ENCODE data around the gene NCAN.

The NCAN gene

DNA sequence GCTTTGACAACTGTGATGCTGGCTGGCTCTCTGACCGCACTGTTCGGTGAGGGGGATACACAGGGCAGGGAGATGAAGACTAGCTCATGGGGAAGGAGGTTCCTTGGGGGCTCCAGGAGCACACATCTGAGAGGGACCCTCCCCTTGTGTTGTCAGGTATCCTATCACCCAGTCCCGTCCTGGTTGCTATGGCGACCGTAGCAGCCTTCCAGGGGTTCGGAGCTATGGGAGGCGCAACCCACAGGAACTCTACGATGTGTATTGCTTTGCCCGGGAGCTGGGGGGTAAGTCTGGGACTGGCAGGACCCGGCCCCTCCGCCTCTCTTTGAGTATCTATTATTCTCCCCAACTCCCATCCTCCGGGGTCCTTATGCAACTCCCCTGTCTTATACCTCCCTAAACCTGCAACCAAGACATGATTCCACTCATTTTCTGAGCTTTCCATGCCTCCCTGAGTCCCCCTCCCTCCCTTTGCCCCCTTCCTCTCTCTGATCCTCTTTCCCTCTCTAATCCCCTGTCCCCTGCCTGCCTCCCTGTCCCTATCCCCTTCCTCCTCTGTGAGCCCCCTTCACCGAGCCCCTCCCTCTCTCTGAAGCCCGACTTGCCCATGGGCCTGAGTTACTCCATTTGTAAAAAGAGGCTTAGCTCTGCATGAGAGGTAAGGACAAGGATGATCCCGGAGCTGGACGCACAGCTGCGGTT lies 12.5 kb downstream of the NCAN start:
- Histone ChIP-seq H4K20me1 (ENCODE audit: low read depth, low read length) (no peaks in the 10 kb centered on the region), H3F3A (ENCODE audit: insufficient read depth) (no peaks in the 10 kb centered on the region), H3K4me2 (ENCODE audit: low read depth, low read length, poor library complexity, severe bottlenecking) (peak overlapping the region; percentile 40), H3K27me3 (ENCODE audit: low read length) (no peaks in the 10 kb centered on the region), H3K9me2 (replicated peaks; ENCODE audit: insufficient read depth, low read length) (no peaks in the 10 kb centered on the region), H3K4me3 (ENCODE audit: insufficient read depth, low read length, poor library complexity, severe bottlenecking) (no peak overlapping the region), H2AFZ (ENCODE audit: low read depth, low read length, severe bottlenecking) (no peak overlapping the region), H3K9me3 (ENCODE audit: insufficient read depth, low read length) (no peaks in the 10 kb centered on the region), H3K27ac (ENCODE audit: low read depth, low read length) (no peak overlapping the region), H3K79me2 (ENCODE audit: insufficient read depth, low read length) (no peaks in the 10 kb centered on the region), H3K36me3 (ENCODE audit: low read length) (no peaks in the 10 kb centered on the region), H3K9ac (ENCODE audit: low read length) (no peak overlapping the region)
- TF ChIP-seq CTCF (IDR thresholded peaks at IDR 0.05; ENCODE audit: insufficient read depth, low read length, poor library complexity, severe bottlenecking): no peak
- TF ChIP-seq EZH2phosphoT487 (conservative IDR thresholded peaks at IDR 0.05; ENCODE audit: low read length): no peak

DNA sequence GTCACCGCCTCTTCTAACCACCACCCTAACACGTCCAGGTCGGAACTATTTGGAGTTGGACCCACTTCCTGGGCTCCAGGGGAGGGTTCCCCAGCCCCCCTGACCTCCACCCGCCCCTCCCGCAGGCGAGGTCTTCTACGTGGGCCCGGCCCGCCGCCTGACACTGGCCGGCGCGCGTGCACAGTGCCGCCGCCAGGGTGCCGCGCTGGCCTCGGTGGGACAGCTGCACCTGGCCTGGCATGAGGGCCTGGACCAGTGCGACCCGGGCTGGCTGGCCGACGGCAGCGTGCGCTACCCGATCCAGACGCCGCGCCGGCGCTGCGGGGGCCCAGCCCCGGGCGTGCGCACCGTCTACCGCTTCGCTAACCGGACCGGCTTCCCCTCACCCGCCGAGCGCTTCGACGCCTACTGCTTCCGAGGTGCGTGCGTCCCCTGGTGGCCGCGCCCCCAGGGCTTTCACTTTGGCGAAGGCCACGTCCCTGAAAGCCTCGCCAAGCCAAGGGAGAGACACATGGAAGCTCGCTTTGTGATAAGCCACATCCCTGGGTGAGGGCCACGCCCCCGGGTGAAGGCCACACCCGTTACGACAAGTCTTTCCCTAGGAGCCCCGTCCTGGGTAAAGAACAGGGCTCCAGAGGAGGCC lies 13.2 kb downstream of the NCAN start:
- no peaks in the 10 kb centered on the region for H3K27me3 ChIP-seq (ENCODE audit: low read length)

GRCh38 chr19:19226204-19226603 lies 14.4 kb downstream of the NCAN start:
- no peaks in the 10 kb centered on the region for H3K9me2 ChIP-seq (replicated peaks; ENCODE audit: insufficient read depth, low read length)
- H3K36me3 ChIP-seq (ENCODE audit: low read length): no peaks in the 10 kb centered on the region
- H3K4me2 ChIP-seq (ENCODE audit: low read depth, low read length, poor library complexity, severe bottlenecking): no peak overlapping the region
- H3K27ac ChIP-seq (ENCODE audit: low read depth, low read length): no peak overlapping the region
- H3K9ac ChIP-seq (ENCODE audit: low read length): no peak overlapping the region
- H3K79me2 ChIP-seq (ENCODE audit: insufficient read depth, low read length): no peaks in the 10 kb centered on the region
- no peak overlapping the region for H2AFZ ChIP-seq (ENCODE audit: low read depth, low read length, severe bottlenecking)
- H4K20me1 ChIP-seq (ENCODE audit: low read depth, low read length): no peaks in the 10 kb centered on the region
- no peak for TF ChIP-seq EZH2phosphoT487 (conservative IDR thresholded peaks at IDR 0.05; ENCODE audit: low read length)
- TF ChIP-seq CTCF (IDR thresholded peaks at IDR 0.05; ENCODE audit: insufficient read depth, low read length, poor library complexity, severe bottlenecking): no peak
- no peaks in the 10 kb centered on the region for H3K27me3 ChIP-seq (ENCODE audit: low read length)
- no peak overlapping the region for H3K4me3 ChIP-seq (ENCODE audit: insufficient read depth, low read length, poor library complexity, severe bottlenecking)
- no peaks in the 10 kb centered on the region for H3K9me3 ChIP-seq (ENCODE audit: insufficient read depth, low read length)
- no peaks in the 10 kb centered on the region for H3F3A ChIP-seq (ENCODE audit: insufficient read depth)

More for the DNA sequence above, 13.2 kb downstream of the NCAN start:
- TF ChIP-seq EZH2phosphoT487 (conservative IDR thresholded peaks at IDR 0.05; ENCODE audit: low read length) (no peak), CTCF (IDR thresholded peaks at IDR 0.05; ENCODE audit: insufficient read depth, low read length, poor library complexity, severe bottlenecking) (peak; percentile 80)
- no peak overlapping the region for H3K4me3 ChIP-seq (ENCODE audit: insufficient read depth, low read length, poor library complexity, severe bottlenecking)
- H3K9me2 ChIP-seq (replicated peaks; ENCODE audit: insufficient read depth, low read length): no peaks in the 10 kb centered on the region
- H3K27ac ChIP-seq (ENCODE audit: low read depth, low read length): no peak overlapping the region
- no peaks in the 10 kb centered on the region for H4K20me1 ChIP-seq (ENCODE audit: low read depth, low read length)
- no peaks in the 10 kb centered on the region for H3K9me3 ChIP-seq (ENCODE audit: insufficient read depth, low read length)
- no peaks in the 10 kb centered on the region for H3K79me2 ChIP-seq (ENCODE audit: insufficient read depth, low read length)
- H3K4me2 ChIP-seq (ENCODE audit: low read depth, low read length, poor library complexity, severe bottlenecking): peak overlapping the region; percentile 40
- H3K9ac ChIP-seq (ENCODE audit: low read length): peak overlapping the region; percentile 17; the same call in 1 of the 2 replicates
- H3K36me3 ChIP-seq (ENCODE audit: low read length): no peaks in the 10 kb centered on the region
- no peaks in the 10 kb centered on the region for H3F3A ChIP-seq (ENCODE audit: insufficient read depth)
- peak overlapping the region; percentile 30 for H2AFZ ChIP-seq (ENCODE audit: low read depth, low read length, severe bottlenecking)
